Panc1 (cell line): ENCODE data around the gene CREBBP. TPM values are rescaled to one million over a fixed set of nuclear protein-coding genes. Genes with fewer than 3 reads are reported as not detected.

Experiments
- ATAC-seq: fragments of 200-7000 bp; cut with Tn5 transposase; 2 replicates; pipeline ENCODE4 v1.9.1; 2020; ENCODE audit warnings: mild to moderate bottlenecking, moderate library complexity
- BruUV-seq: library from RNA; stranded (reverse); fragments of 400-500 nt; replicated peaks from 2 replicates; lab custom pipeline; 2021; lab: Mats Ljungman, UMichigan
- CTCF ChIA-PET: fragments of 300-600 bp; sonication (Branson Sonifier 250); formaldehyde crosslinking; loops from one replicate; lab custom pipeline; 2022; ENCODE audit warnings: antibody characterized with exemption; lab: Charles Lee
- POLR2A ChIA-PET: fragments of 300-600 bp; sonication (Branson Sonifier 250); formaldehyde crosslinking; loops from one replicate; lab custom pipeline; 2022; ENCODE audit warnings: antibody characterized with exemption; lab: Charles Lee
- DNase-seq: peaks from one replicate; pipeline ENCODE4 v3.0.0-alpha.2; 2010; ENCODE audit warnings: low read depth, low spot score
- H3K27ac ChIP-seq: 2 replicates; pipeline ENCODE4 v1.5.1; 2011; ENCODE audit warnings: mild to moderate bottlenecking, low read length, inconsistent platforms
- H3K27me3 ChIP-seq: fragments of 200-500 bp; sonication (Bioruptor generic); 2 replicates; pipeline ENCODE4 v1.6.0; 2014; ENCODE audit warnings: low read length, inconsistent platforms; ENCODE audit not compliant: control insufficient read depth, insufficient read depth
- H3K36me3 ChIP-seq: fragments of 200-500 bp; sonication (Bioruptor generic); 2 replicates; pipeline ENCODE4 v1.5.1; 2014; ENCODE audit warnings: inconsistent platforms, mild to moderate bottlenecking, low read length, moderate library complexity; ENCODE audit not compliant: control insufficient read depth, insufficient read depth
- H3K4me1 ChIP-seq: 2 replicates; pipeline ENCODE4 v1.5.1; 2011; ENCODE audit warnings: inconsistent platforms, mild to moderate bottlenecking, low read length, moderate library complexity; ENCODE audit not compliant: control insufficient read depth, insufficient read depth
- H3K4me3 ChIP-seq, 2 experiments: 2 replicates each; pipeline ENCODE4 v1.5.1; 2011 to 2012; ENCODE audit warnings: low read depth in 2 of 2, low read length in 2 of 2, mild to moderate bottlenecking in 2 of 2, inconsistent platforms in 1 of 2, moderate library complexity in 1 of 2
- H3K9me3 ChIP-seq: fragments of 200-500 bp; sonication (Bioruptor generic); 2 replicates; pipeline ENCODE4 v1.5.1; 2014; ENCODE audit warnings: low read depth, mild to moderate bottlenecking, inconsistent platforms, low read length, moderate library complexity; ENCODE audit not compliant: control insufficient read depth, insufficient read depth
- POLR2AphosphoS5 ChIP-seq: IDR thresholded peaks from 2 replicates; pipeline ENCODE4 v1.6.1; 2012; ENCODE audit warnings: mild to moderate bottlenecking, low read depth, low read length, moderate library complexity
- SIN3A ChIP-seq: IDR thresholded peaks from 2 replicates; pipeline ENCODE4 v1.6.1; 2012; ENCODE audit warnings: low read depth, mild to moderate bottlenecking, low read length, moderate library complexity, borderline replicate concordance; ENCODE audit not compliant: insufficient read depth
- TCF7L2 ChIP-seq: IDR thresholded peaks from 2 replicates; pipeline ENCODE4 v1.6.1; 2011; ENCODE audit warnings: mild to moderate bottlenecking, low read depth, low read length, inconsistent platforms
- in situ Hi-C: cut with HindIII; loops from 2 replicates; pipeline ENCODE4 v1.10.0; 2016; ENCODE audit warnings: low sequenced_read_pairs, low pct_unique_long_range_greater_than_20kb
- intact Hi-C: fragments of 100-400 bp; cut with micrococcal nuclease; formaldehyde crosslinking; loops from one replicate; pipeline ENCODE4 v1.10.0; 2022; ENCODE audit not compliant: unreplicated experiment
- total RNA-seq: library from RNA; stranded (reverse); gene quantifications from one replicate; pipeline ENCODE4 v1.2.1, GENCODE V29; 2021; ENCODE audit not compliant: unreplicated experiment
- TF ChIP-seq, protein P1 (sequence below): fragments of 450-650 bp; IDR thresholded peaks from 2 replicates; pipeline ENCODE4 v1.5.1; 2017; ENCODE audit warnings: mild to moderate bottlenecking
- TF ChIP-seq, protein P2 (sequence below), 2 experiments: IDR thresholded peaks; 2 replicates each; pipeline ENCODE4 v1.6.1; 2011 to 2012; ENCODE audit warnings: low read depth in 2 of 2, control low read depth in 1 of 2, low read length in 1 of 2, mild to moderate bottlenecking in 1 of 2, moderate library complexity in 1 of 2; ENCODE audit not compliant: insufficient read depth in 1 of 2

Gene CREBBP
- total RNA-seq, 1 experiment from 2014 or later = 60.2 TPM

DNA sequence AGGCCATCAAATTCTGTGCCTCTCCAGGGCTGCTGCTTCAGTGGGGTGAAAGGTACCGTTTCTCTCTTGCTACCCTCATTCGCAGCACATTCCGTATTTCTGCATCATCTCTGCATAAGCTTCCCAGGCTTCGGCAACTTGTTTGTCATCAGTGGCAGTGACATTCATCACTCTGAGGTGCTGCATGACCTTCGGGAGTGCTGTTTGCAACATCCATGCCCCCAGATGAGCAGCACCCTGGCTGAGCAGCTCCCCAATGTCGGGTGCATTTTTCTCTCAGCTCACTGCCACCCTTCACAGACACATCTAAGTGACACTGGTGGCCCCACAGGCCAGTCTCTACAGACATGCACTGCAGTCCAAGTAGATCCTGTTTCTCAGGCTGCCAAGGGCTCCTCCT lies 3.8 kb downstream of the CREBBP start:
- Histone ChIP-seq H3K4me3 (0 out of 4 replicates have a peak overlapping the region, but pooled peaks of 1 of the 2 experiments have one; percentile 4), H3K9me3 (no peaks in the 10 kb centered on the region), H3K27me3 (no peaks in the 10 kb centered on the region), H3K36me3 (no peaks in the 10 kb centered on the region), H3K4me1 (peaks cover 58% of the 10 kb centered on the region), H3K27ac (no peak overlapping the region)
- DNase-seq (no peak), ATAC-seq (no peak)
- no TSS peak for BruUV-seq
- ChIA-PET POLR2A (interaction anchor here (0.6 kb wide), 1 partner anchor 108 kb away, joined by 3 read pairs; no protein-coding TSS in a partner anchor), CTCF (no interaction called here)
- intact Hi-C loops (no loop called here), in situ Hi-C loops (loop anchor here (10.0 kb wide), 1 partner anchor 62 kb away; no protein-coding TSS in a partner anchor)
- TF ChIP-seq, protein P1, sequence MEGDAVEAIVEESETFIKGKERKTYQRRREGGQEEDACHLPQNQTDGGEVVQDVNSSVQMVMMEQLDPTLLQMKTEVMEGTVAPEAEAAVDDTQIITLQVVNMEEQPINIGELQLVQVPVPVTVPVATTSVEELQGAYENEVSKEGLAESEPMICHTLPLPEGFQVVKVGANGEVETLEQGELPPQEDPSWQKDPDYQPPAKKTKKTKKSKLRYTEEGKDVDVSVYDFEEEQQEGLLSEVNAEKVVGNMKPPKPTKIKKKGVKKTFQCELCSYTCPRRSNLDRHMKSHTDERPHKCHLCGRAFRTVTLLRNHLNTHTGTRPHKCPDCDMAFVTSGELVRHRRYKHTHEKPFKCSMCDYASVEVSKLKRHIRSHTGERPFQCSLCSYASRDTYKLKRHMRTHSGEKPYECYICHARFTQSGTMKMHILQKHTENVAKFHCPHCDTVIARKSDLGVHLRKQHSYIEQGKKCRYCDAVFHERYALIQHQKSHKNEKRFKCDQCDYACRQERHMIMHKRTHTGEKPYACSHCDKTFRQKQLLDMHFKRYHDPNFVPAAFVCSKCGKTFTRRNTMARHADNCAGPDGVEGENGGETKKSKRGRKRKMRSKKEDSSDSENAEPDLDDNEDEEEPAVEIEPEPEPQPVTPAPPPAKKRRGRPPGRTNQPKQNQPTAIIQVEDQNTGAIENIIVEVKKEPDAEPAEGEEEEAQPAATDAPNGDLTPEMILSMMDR = no peak
- TF ChIP-seq, protein P2, sequence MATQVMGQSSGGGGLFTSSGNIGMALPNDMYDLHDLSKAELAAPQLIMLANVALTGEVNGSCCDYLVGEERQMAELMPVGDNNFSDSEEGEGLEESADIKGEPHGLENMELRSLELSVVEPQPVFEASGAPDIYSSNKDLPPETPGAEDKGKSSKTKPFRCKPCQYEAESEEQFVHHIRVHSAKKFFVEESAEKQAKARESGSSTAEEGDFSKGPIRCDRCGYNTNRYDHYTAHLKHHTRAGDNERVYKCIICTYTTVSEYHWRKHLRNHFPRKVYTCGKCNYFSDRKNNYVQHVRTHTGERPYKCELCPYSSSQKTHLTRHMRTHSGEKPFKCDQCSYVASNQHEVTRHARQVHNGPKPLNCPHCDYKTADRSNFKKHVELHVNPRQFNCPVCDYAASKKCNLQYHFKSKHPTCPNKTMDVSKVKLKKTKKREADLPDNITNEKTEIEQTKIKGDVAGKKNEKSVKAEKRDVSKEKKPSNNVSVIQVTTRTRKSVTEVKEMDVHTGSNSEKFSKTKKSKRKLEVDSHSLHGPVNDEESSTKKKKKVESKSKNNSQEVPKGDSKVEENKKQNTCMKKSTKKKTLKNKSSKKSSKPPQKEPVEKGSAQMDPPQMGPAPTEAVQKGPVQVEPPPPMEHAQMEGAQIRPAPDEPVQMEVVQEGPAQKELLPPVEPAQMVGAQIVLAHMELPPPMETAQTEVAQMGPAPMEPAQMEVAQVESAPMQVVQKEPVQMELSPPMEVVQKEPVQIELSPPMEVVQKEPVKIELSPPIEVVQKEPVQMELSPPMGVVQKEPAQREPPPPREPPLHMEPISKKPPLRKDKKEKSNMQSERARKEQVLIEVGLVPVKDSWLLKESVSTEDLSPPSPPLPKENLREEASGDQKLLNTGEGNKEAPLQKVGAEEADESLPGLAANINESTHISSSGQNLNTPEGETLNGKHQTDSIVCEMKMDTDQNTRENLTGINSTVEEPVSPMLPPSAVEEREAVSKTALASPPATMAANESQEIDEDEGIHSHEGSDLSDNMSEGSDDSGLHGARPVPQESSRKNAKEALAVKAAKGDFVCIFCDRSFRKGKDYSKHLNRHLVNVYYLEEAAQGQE (IDR thresholded peaks at IDR 0.05; ENCODE audit: insufficient read depth in 1 of 2, low read depth in 2 of 2, low read length in 1 of 2) = no peak
- TF ChIP-seq SIN3A = no peak
- no peak for TF ChIP-seq TCF7L2

DNA sequence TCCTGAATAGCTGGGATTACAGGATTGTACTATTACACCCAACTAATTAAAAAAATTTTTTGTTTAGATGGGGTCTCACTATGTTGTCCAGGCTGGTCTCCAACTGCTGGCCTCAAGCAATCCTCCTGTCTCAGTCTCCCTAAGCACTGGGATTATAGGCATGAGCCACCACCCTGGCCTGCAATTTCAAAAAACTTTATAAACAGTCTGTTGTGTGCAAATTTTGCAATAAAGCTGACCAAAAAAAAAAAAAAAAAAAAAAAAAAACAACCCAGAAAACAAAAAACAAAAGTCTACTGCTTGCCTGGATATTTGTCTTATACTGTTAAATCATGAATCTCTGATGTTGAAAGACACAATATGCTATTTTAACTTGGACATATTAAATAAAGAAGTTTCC lies 4.4 kb downstream of the CREBBP start:
- no peak overlapping the region for H3K27ac ChIP-seq
- ATAC-seq = no peak
- no peak overlapping the region for H3K4me3 ChIP-seq
- POLR2A ChIA-PET = no interaction called here
- in situ Hi-C loops = loop anchor here (10.0 kb wide), 1 partner anchor 61 kb away; no protein-coding TSS in a partner anchor
- intact Hi-C loops = no loop called here
- no peaks in the 10 kb centered on the region for H3K27me3 ChIP-seq
- no peaks in the 10 kb centered on the region for H3K36me3 ChIP-seq
- CTCF ChIA-PET = no interaction called here
- BruUV-seq = no TSS peak
- no peaks in the 10 kb centered on the region for H3K9me3 ChIP-seq
- H3K4me1 ChIP-seq = peaks cover 60% of the 10 kb centered on the region
- no peak for DNase-seq
- TF ChIP-seq TCF7L2 = no peak
- TF ChIP-seq POLR2AphosphoS5 = no peak
- no peak for TF ChIP-seq SIN3A
- TF ChIP-seq, protein P1 = no peak
- TF ChIP-seq, protein P2 (IDR thresholded peaks at IDR 0.05; ENCODE audit: insufficient read depth in 1 of 2, low read depth in 2 of 2, low read length in 1 of 2) = no peak
